EL (cell line): ENCODE measurements around the gene POP5.
"Not testable (repeated sequence)": the region's sequence is repeated elsewhere in the genome, so short reads cannot be mapped to it uniquely, and the experiment has no call there.

Source experiments
- DNase-seq: peaks from one replicate; pipeline ENCODE4 v3.0.0-alpha.2; 2016

Gene POP5

DNA sequence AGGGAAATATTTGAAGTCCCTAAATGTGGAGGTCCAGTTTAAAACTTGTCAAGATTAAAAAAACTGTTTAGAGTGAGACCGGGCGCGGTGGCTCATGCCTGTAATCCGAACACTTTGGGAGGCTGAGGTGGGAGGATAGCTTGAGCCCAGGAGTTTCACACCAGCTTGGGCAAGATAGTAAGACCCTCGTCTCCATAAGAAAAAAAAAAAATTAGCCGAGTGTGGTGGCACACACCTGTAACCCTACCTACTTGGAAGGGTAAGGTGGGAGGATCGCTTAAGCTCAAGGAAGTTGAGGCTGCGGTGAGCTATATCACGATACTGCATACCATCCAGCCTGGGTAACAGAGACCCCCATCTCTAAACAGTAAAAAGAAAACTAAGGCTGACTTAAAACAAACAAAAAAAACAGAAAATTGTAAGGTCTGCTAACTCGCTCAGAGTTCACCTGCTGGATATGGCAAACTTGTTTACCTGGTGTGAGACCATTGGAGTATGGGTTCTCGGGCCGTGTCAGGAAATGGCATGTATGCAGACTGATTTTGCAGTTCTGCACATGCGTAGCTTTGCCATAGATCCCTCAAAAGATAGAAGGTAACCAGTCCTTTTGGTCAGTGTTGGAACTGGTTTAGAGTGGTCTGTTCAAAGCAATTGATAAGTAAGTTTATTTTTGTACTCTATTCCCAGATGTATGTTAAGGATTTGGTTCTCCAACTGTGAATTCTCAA lies 45.0 kb downstream of the POP5 start:
- no peak for DNase-seq

DNA sequence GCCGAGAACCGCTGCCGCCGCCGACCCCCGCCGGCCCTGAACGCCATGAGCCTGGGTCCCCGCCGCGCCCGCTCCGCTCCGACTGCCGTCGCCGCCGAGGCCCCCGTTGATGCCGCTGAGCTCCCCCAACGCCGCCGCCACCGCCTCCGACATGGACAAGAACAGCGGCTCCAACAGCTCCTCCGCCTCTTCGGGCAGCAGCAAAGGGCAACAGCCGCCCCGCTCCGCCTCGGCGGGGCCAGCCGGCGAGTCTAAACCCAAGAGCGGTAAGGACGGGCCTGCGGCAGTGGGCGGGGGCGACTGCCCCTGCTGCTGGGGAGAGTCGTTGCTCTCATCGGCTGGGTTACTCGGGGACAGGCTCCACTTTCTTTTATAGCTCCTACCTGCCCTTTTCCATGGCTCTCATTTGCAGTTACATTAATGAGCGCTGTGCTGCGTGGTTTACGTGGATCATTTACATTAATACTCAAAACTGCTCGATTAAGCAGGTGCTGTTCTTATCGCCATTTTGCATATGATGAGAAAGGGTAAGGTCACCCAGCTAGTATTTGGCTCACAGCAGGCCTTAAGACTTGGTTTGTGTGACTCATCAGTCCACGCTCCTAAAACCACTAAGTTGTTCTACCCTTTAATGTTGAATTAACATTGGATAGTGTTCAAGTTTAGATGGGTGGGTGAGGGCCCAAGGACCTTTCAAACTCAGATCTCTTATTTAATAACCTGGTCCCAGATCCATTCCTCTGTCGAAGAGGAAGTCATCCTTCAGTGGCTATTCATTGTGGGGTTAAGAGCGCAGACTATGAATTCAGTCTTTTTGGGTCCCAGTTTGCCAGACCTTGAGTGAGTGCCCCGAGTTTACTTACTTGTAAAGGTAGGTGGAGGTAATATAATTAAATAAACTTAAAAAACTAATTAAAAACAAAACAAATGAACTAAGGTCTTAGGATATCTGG lies 46.2 kb downstream of the POP5 start:
- peak; percentile 84 for DNase-seq

DNA sequence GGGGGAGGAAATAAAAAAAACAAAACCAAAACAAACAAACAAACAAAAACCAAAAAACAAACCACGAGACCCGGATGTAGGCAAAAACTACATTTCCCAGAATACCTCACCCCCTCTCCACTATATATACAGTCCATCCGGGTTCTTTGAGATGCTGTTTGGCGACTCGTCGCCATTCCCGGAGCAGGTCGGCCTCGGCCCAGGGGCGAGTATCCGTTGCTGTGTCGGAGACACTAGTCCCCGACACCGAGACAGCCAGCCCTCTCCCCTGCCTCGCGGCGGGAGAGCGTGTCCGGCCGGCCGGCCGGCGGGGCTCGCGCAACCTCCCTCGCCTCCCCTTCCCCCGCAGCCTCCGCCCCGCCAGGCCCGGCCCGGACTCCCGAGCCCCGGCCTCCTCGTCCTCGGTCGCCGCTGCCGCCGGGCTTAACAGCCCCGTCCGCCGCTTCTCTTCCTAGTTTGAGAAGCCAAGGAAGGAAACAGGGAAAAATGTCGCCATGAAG lies 46.9 kb downstream of the POP5 start, which contains the start of gene RNF10:
Gene RNF10, plus strand, starts transcription at position 154 of the 500 bp plus-strand sequence. CDS start 456 bp downstream, outside the sequence.
- peak; percentile 86 for DNase-seq

DNA sequence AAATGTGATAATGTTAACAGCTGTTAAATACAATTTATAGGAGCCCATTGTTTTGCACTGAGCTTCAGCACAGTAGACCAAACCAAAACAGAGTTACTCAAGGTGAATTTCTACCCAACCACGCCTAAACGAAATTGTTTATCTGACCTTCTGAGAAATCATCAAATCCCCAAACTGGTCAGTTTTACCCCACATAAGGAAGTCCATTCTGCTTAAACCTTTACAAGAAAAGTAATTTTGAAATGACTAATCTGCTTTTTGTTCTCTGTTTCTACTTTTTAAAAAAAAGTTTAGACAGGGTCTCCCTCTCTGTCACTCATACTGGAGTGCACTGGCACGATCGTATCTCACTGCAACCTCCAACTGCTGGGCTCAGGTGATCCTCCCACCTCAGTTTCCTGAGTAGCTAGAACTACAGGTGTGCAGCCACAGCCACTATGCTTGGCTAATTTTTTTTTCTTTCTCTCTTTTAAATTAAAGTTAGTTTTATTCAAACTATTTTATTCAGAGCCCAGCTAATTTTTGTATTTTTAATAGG lies 48.4 kb downstream of the POP5 start:
- DNase-seq, result no peak

DNA sequence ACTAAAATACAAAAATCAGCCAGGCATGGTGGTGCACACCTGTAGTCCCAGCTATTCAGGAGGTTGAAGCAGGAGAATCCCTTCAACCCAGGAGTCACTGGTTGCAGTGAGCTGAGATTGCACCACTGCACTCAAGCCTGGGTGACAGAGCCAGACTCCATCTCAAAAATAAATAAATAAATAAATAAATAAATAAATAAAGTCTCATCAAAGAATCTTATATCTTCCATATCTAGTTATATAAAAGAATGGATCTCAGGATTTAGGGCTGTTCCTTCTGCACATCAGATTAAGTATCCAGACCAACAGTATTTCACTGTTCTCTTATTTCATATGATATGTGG lies 50.8 kb downstream of the POP5 start:
- DNase-seq, result not testable (repeated sequence)

DNA sequence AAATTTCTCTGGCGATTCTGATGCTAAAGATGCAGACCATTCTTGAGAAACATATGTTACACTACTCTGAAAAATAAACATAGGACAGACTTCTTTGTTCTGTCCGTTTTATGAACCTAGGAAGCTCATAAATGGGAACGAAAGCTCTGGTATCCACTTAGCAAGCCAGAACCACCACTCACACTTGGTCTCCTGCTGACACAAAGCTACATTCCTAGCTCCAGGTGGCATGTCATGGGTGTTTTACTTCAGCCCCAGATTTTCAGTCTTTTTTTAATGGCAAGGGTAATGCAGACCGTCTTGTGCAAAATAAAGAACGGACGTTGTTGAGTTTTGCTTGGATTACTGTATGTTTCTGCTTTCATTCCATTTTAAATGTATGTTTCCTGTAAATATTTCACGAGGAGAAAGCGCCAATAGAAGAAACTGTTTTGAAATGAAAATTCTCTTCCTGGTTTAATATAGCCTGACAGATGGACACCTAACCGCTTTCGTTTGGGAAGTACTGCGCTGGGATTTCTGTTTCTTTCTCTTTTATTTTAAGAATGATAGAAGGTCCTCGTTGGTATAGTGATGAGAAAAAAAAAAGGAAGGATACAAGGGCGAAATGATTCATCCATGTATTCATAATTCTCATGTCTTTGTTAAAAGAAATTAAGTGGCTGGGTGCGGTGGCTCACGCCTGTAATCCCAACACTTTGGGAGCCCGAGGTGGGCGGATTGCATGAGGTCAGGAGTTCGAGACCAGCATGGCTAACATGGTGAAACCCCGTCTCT lies 51.4 kb downstream of the POP5 start:
- DNase-seq, result peak; percentile 45

DNA sequence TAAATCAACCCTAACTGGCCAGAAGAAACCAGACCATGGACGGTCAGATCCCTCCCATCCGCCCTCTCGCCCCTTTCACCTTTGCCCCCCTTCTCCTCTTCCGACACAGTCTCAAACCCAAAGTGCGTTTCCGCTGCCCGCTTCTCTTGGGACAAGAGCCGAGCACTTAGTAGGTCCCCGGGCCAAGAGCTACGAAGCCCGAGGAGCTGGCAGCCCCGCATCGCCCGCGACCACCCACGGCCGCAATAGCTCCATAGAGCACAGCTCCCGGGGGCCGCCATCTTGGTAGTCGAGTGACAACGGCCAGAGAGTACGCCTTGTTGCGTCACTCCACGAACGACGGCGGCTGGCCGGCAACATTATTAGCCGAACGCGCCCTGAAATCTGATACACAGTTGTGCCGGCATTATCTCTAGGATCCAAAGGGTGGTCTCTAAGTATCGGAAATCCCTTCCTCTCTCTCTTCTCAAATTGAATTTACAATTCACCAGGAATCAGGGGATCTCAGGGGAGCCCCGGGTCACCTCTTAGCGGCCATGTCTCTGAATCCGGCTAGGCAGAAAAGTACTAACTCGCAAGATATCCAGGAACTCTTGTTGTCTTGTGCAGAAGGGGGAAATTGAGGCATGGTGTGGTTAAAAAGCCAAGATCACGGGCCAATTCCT lies 52.2 kb downstream of the POP5 start, which contains the start of gene COQ5:
Gene COQ5, minus strand, starts transcription at position 298 of the 665 bp plus-strand sequence. Its CDS starts 17 bp downstream, at position 281.
- DNase-seq, result peak; percentile 85
